Peyer's patch (tissue), 4 donors: ENCODE data around the gene CNTRL.

Experiments
- POLR2A ChIP-seq, 2 donors: fragments of 450-650 bp; IDR thresholded peaks; one replicate each; pipeline ENCODE4 v1.5.1; 2017; ENCODE audit warnings: antibody characterized with exemption in 2 of 2, mild to moderate bottlenecking in 2 of 2, moderate library complexity in 2 of 2
- TF ChIP-seq, protein P1 (sequence below), 6 experiments: fragments of 450-650 bp in 4 of 6; fragments of 200-600 bp in 2 of 6; sonication (generic) in 1 of 6; IDR thresholded peaks; one replicate each; pipeline ENCODE4 v1.5.1; 2017 to 2019; ENCODE audit warnings: antibody characterized with exemption in 6 of 6, mild to moderate bottlenecking in 3 of 6, moderate library complexity in 1 of 6

DNA sequence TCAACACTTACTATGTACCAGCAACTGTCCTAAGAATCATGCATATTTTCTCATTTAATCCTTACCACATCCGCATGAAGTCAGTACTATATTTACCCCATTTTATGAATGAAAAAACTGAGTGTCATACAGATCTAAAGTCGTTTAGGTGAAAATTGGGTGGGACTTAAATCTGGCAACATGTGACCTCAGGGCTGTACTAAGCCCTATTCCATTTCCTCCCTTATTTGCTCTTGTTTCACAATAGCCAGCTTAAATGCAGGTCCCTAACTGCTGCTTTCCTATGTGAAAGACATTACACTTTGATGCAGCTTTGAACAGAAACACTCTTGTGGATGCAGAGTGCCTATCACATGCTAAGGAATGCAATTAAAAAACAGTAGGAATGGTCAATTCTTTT is 129.4 kb downstream of the CNTRL start:
- TF ChIP-seq, protein P1, sequence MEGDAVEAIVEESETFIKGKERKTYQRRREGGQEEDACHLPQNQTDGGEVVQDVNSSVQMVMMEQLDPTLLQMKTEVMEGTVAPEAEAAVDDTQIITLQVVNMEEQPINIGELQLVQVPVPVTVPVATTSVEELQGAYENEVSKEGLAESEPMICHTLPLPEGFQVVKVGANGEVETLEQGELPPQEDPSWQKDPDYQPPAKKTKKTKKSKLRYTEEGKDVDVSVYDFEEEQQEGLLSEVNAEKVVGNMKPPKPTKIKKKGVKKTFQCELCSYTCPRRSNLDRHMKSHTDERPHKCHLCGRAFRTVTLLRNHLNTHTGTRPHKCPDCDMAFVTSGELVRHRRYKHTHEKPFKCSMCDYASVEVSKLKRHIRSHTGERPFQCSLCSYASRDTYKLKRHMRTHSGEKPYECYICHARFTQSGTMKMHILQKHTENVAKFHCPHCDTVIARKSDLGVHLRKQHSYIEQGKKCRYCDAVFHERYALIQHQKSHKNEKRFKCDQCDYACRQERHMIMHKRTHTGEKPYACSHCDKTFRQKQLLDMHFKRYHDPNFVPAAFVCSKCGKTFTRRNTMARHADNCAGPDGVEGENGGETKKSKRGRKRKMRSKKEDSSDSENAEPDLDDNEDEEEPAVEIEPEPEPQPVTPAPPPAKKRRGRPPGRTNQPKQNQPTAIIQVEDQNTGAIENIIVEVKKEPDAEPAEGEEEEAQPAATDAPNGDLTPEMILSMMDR (IDR thresholded peaks at IDR 0.05) = no peak
- no peak for TF ChIP-seq POLR2A (IDR thresholded peaks at IDR 0.05)
